Endodermal cell (in vitro differentiated cells): ENCODE results near the gene CCL1. TPM values are rescaled to one million over a fixed set of nuclear protein-coding genes. Genes with fewer than 3 reads are reported as not detected.

Experiments
- DNase-seq: peaks from one replicate; pipeline ENCODE4 v3.0.0-alpha.2; 2017
- H3K27ac ChIP-seq: 2 replicates; pipeline ENCODE4 v1.5.1; 2013; ENCODE audit warnings: mild to moderate bottlenecking, low read depth, low read length, moderate library complexity
- H3K27me3 ChIP-seq: 2 replicates; pipeline ENCODE4 v1.6.1; 2013; ENCODE audit warnings: mild to moderate bottlenecking, low read length, moderate library complexity; ENCODE audit not compliant: insufficient read depth, control insufficient read depth, poor library complexity, severe bottlenecking
- H3K36me3 ChIP-seq: 2 replicates; pipeline ENCODE4 v1.7.0; 2013; ENCODE audit warnings: mild to moderate bottlenecking, low read length, moderate library complexity; ENCODE audit not compliant: control insufficient read depth, insufficient read depth
- H3K4me1 ChIP-seq: one replicate; pipeline ENCODE4 v1.7.0; 2013; ENCODE audit warnings: low read length; ENCODE audit not compliant: control insufficient read depth, insufficient read depth
- H3K4me3 ChIP-seq: 2 replicates; pipeline ENCODE4 v1.5.1; 2013; ENCODE audit warnings: mild to moderate bottlenecking, low read length, moderate library complexity
- H3K9ac ChIP-seq: 2 replicates; pipeline ENCODE4 v1.6.1; 2013; ENCODE audit warnings: mild to moderate bottlenecking, low read length, moderate library complexity; ENCODE audit not compliant: poor library complexity, severe bottlenecking; ENCODE audit errors: extremely low read depth
- H3K9me3 ChIP-seq: 2 replicates; pipeline ENCODE4 v1.6.1; 2013; ENCODE audit warnings: mild to moderate bottlenecking, low read length, moderate library complexity; ENCODE audit not compliant: control insufficient read depth
- H3K27ac Mint-ChIP-seq: 2 replicates; pipeline ENCODE4 v1.8.0; 2020; ENCODE audit warnings: mixed read lengths
- H3K27me3 Mint-ChIP-seq: 2 replicates; pipeline ENCODE4 v1.8.0; 2021; ENCODE audit warnings: mild to moderate bottlenecking, mixed read lengths; ENCODE audit not compliant: insufficient read depth
- H3K36me3 Mint-ChIP-seq: 2 replicates; pipeline ENCODE4 v1.8.0; 2020; ENCODE audit warnings: low read depth, mixed read lengths
- H3K4me1 Mint-ChIP-seq: 2 replicates; pipeline ENCODE4 v1.8.0; 2020; ENCODE audit warnings: mixed read lengths
- H3K4me3 Mint-ChIP-seq: 2 replicates; pipeline ENCODE4 v1.8.0; 2020; ENCODE audit warnings: mild to moderate bottlenecking, moderate library complexity, mixed read lengths
- H3K9me3 Mint-ChIP-seq: 2 replicates; pipeline ENCODE4 v1.8.0; 2020; ENCODE audit warnings: mild to moderate bottlenecking, mixed read lengths
- WGBS, 2 experiments: methylation state at CpG; one replicate each; pipeline versions ENCODE4 v1.1.5 to v1.1.7; 2013; ENCODE audit warnings: missing lambda C conversion rate in 2 of 2, mixed read lengths in 1 of 2; ENCODE audit not compliant: insufficient coverage in 1 of 2, insufficient read length in 1 of 2; 5-methylcytosine and 5-hydroxymethylcytosine counted together
- total RNA-seq, 2 donors: library from RNA; stranded (reverse); fragmentation: NEBNext Ultra II Directional in 1 of 2; extraction: Animal tissue kit (Norgen Biotek cat#: 25700) in 1 of 2; gene quantifications; 2 replicates in 1 of 2; 3 replicates in 1 of 2; pipeline ENCODE4 v1.2.1, GENCODE V29; 2021
- TF ChIP-seq, protein P1 (sequence below): fragments of 200-600 bp; sonication (generic); conservative IDR thresholded peaks from 2 replicates; pipeline ENCODE4 v1.5.0; 2021; ENCODE audit warnings: antibody characterized with exemption, mild to moderate bottlenecking

CCL1 gene
- total RNA-seq, 2 donors from 2014 or later: not detected

DNA sequence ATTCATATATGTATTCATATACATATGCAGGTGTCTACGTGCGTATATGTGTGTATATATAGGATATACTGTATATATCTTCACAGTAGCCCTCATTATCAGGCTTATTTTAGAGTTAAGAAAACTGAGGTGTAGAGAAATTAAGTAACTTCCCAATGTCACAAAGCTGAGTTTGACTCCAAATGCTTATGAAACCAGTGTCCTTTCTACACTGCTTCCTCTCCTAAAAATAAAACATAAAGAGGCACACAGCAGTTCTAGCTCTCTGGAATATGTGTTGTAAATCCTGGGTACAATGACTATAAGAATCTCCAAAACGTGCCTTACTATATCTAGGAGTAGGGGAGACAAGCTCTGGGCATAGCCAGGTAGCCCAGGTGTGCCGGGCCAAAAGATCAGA lies 40.0 kb upstream of the CCL1 start:
- Histone ChIP-seq H3K36me3 (no peaks in the 10 kb centered on the region), H3K27me3 (no peaks in the 10 kb centered on the region), H3K9ac (no peak overlapping the region), H3K4me1 (no peaks in the 10 kb centered on the region), H3K27ac (no peak overlapping the region), H3K4me3 (no peak overlapping the region), H3K9me3 (no peaks in the 10 kb centered on the region)
- WGBS, 2 experiments: 50 to 100% methylated on average over 1 to 2 of the region's 4 CpGs
- no peak for DNase-seq
- no peaks in the 10 kb centered on the region for H3K9me3 Mint-ChIP-seq
- TF ChIP-seq, protein P1, sequence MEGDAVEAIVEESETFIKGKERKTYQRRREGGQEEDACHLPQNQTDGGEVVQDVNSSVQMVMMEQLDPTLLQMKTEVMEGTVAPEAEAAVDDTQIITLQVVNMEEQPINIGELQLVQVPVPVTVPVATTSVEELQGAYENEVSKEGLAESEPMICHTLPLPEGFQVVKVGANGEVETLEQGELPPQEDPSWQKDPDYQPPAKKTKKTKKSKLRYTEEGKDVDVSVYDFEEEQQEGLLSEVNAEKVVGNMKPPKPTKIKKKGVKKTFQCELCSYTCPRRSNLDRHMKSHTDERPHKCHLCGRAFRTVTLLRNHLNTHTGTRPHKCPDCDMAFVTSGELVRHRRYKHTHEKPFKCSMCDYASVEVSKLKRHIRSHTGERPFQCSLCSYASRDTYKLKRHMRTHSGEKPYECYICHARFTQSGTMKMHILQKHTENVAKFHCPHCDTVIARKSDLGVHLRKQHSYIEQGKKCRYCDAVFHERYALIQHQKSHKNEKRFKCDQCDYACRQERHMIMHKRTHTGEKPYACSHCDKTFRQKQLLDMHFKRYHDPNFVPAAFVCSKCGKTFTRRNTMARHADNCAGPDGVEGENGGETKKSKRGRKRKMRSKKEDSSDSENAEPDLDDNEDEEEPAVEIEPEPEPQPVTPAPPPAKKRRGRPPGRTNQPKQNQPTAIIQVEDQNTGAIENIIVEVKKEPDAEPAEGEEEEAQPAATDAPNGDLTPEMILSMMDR: no peak
- H3K4me1 Mint-ChIP-seq: peaks cover 3% of the 10 kb centered on the region
- no peak overlapping the region for H3K27ac Mint-ChIP-seq
- H3K36me3 Mint-ChIP-seq: no peaks in the 10 kb centered on the region
- peaks cover 12% of the 10 kb centered on the region for H3K27me3 Mint-ChIP-seq
- H3K4me3 Mint-ChIP-seq: no peak overlapping the region

DNA sequence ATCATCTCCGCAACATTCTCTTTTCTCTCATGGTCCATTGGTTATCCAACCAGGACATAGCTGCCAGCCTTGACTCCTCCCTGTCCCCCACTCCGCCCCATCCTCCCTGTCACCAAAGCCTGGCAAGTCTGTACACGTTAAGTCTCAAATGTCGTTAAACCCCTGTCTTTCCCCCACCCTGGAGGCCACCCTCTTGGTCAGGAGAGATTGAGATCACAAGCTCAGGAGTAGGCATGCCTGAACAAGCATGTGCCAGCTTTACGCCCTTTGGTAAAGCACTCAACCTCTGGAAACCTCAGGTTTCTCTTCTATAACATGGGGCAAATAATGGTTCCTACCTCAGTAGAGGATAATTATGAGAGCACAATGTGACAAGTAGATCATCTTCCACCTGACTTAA lies 38.1 kb upstream of the CCL1 start:
- H3K27me3 Mint-ChIP-seq: peaks cover 3% of the 10 kb centered on the region
- 89 to 94% methylated on average over 2 to 5 of the region's 5 CpGs for WGBS, 2 experiments

DNA sequence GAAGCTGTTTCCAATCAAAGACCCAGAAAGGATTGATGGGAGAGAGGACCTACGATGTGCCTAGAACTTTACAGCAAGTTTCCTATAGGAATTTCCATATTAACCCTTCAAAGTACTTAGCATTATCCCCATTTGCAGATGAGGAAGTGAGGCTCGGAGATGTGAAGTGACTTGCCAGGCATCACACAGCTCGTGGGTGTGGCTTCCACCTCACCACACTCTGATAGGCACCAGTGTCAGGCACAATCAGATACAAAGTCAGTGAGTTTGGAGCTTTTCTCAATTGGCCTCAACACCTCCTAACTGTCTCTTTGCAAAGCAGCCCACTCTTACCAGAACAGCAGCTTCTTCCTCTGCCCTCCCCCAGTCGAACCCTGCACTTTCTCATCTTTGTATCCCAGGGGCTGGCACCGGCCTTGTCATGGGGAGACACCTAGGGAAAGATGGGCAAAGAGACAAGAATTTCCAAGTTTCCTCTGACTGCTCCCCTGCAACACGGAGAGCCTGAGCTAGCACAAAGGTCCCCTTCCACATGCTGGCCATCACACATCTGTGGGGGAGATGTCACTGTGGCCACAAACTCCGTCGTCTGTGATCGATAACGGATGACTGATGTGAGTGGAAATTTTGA lies 37.4 kb upstream of the CCL1 start:
- Histone ChIP-seq H3K4me3 (no peak overlapping the region), H3K27me3 (no peaks in the 10 kb centered on the region), H3K4me1 (no peaks in the 10 kb centered on the region), H3K27ac (no peak overlapping the region), H3K36me3 (no peaks in the 10 kb centered on the region), H3K9me3 (no peaks in the 10 kb centered on the region), H3K9ac (no peak overlapping the region)
- H3K4me1 Mint-ChIP-seq: peaks cover 12% of the 10 kb centered on the region
- DNase-seq: peak; percentile 42
- H3K9me3 Mint-ChIP-seq: no peaks in the 10 kb centered on the region
- H3K27me3 Mint-ChIP-seq: peaks cover 3% of the 10 kb centered on the region
- TF ChIP-seq, protein P1: no peak
- no peaks in the 10 kb centered on the region for H3K36me3 Mint-ChIP-seq
- no peak overlapping the region for H3K27ac Mint-ChIP-seq
- H3K4me3 Mint-ChIP-seq: no peak overlapping the region
- WGBS, 2 experiments: 88 to 89% methylated on average over 6 to 10 of the region's 10 CpGs

More for the DNA sequence above, 38.1 kb upstream of the CCL1 start:
- Mint-ChIP-seq H3K36me3 (no peaks in the 10 kb centered on the region), H3K27ac (no peak overlapping the region), H3K9me3 (no peaks in the 10 kb centered on the region), H3K4me1 (peaks cover 11% of the 10 kb centered on the region), H3K4me3 (no peak overlapping the region)
- no peaks in the 10 kb centered on the region for H3K36me3 ChIP-seq
- no peaks in the 10 kb centered on the region for H3K27me3 ChIP-seq
- no peak overlapping the region for H3K9ac ChIP-seq
- H3K4me1 ChIP-seq: no peaks in the 10 kb centered on the region
- DNase-seq: peak; percentile 41
- H3K27ac ChIP-seq: no peak overlapping the region
- H3K9me3 ChIP-seq: no peaks in the 10 kb centered on the region
- H3K4me3 ChIP-seq: no peak overlapping the region
- TF ChIP-seq, protein P1: no peak
